ENCODE results near the gene CFAP299.
"Not testable (repeated sequence)": the region's sequence is repeated elsewhere in the genome, so short reads cannot be mapped to it uniquely, and the experiment has no call there.

The CFAP299 gene

GRCh38 chr4:80749558-80749957 lies 414.0 kb downstream of the CFAP299 start:
- not testable (repeated sequence) for DNase-seq

- no peak for DNase-seq
Measured at GRCh38 chr4:80751200-80751599, 415.7 kb downstream of the CFAP299 start.

GRCh38 chr4:80767944-80768343 lies 432.4 kb downstream of the CFAP299 start:
- DNase-seq = no peak

GRCh38 chr4:80776168-80776567 lies 440.6 kb downstream of the CFAP299 start:
- no peak for DNase-seq

GRCh38 chr4:80781431-80781830 lies 445.9 kb downstream of the CFAP299 start:
- DNase-seq = no peak

GRCh38 chr4:80787306-80787705 lies 451.8 kb downstream of the CFAP299 start:
- no peak for DNase-seq

- DNase-seq = no peak
Measured at GRCh38 chr4:80788798-80789197, 453.3 kb downstream of the CFAP299 start.

GRCh38 chr4:80790152-80790551 lies 454.6 kb downstream of the CFAP299 start:
- no peak for DNase-seq

- not testable (repeated sequence) for DNase-seq
Measured at GRCh38 chr4:80793660-80794059, 458.1 kb downstream of the CFAP299 start.

GRCh38 chr4:80798082-80798481 lies 462.6 kb downstream of the CFAP299 start:
- no peak for DNase-seq

GRCh38 chr4:80800719-80801118 lies 465.2 kb downstream of the CFAP299 start:
- not testable (repeated sequence) for DNase-seq

GRCh38 chr4:80803337-80803736 lies 467.8 kb downstream of the CFAP299 start:
- no peak for DNase-seq

GRCh38 chr4:80806472-80806871 lies 470.9 kb downstream of the CFAP299 start:
- DNase-seq = no peak

GRCh38 chr4:80809039-80809729 lies 473.7 kb downstream of the CFAP299 start:
- no peak for DNase-seq

- DNase-seq = no peak
Measured at GRCh38 chr4:80811406-80811805, 475.9 kb downstream of the CFAP299 start.

GRCh38 chr4:80812145-80812544 lies 476.6 kb downstream of the CFAP299 start:
- no peak for DNase-seq

- DNase-seq = no peak
Measured at GRCh38 chr4:80814266-80814665, 478.7 kb downstream of the CFAP299 start.

GRCh38 chr4:80831383-80832361 lies 496.1 kb downstream of the CFAP299 start:
- DNase-seq = no peak

GRCh38 chr4:80839281-80839680 lies 503.8 kb downstream of the CFAP299 start:
- no peak for DNase-seq

GRCh38 chr4:80839792-80840191 lies 504.3 kb downstream of the CFAP299 start:
- DNase-seq = no peak

GRCh38 chr4:80840396-80840795 lies 504.9 kb downstream of the CFAP299 start:
- no peak for DNase-seq

GRCh38 chr4:80841587-80842281 lies 506.2 kb downstream of the CFAP299 start:
- DNase-seq = no peak

- DNase-seq = no peak
Measured at GRCh38 chr4:80846210-80846609, 510.7 kb downstream of the CFAP299 start.
